Astrocyte (in vitro differentiated cells and primary cell): ENCODE measurements around the gene IL36G. TPM values are rescaled to one million over a fixed set of nuclear protein-coding genes. Genes with fewer than 3 reads are reported as not detected.

Experiments
- DNase-seq: peaks from one replicate; pipeline ENCODE4 v3.0.0-alpha.2; 2010; ENCODE audit warnings: low read depth
- FAIRE-seq: peaks from 2 replicates; lab custom pipeline; 2011; peaks lifted over from hg19 to GRCh38; lab: Jason Lieb, UNC
- H2AFZ ChIP-seq: 2 replicates; pipeline ENCODE4 v1.6.0; 2012; ENCODE audit warnings: low read depth, low read length, inconsistent platforms
- H3K27ac ChIP-seq: 2 replicates; pipeline ENCODE4 v1.5.1; 2011; ENCODE audit warnings: low read depth, low read length, inconsistent platforms
- H3K27me3 ChIP-seq: 2 replicates; pipeline ENCODE4 v1.6.0; 2011; ENCODE audit warnings: low read length, inconsistent platforms; ENCODE audit not compliant: insufficient read depth
- H3K36me3 ChIP-seq: 2 replicates; pipeline ENCODE4 v1.5.1; 2011; ENCODE audit warnings: low read length, inconsistent platforms; ENCODE audit not compliant: insufficient read depth
- H3K4me1 ChIP-seq: 2 replicates; pipeline ENCODE4 v1.5.1; 2011; ENCODE audit warnings: low read length, inconsistent platforms; ENCODE audit not compliant: insufficient read depth
- H3K4me2 ChIP-seq: 2 replicates; pipeline ENCODE4 v1.6.0; 2012; ENCODE audit warnings: low read length, inconsistent platforms
- H3K4me3 ChIP-seq: 2 replicates; pipeline ENCODE4 v1.5.1; 2011; ENCODE audit warnings: low read depth, mild to moderate bottlenecking, low read length, inconsistent platforms; ENCODE audit not compliant: insufficient read depth
- H3K79me2 ChIP-seq: 2 replicates; pipeline ENCODE4 v1.6.0; 2012; ENCODE audit warnings: mild to moderate bottlenecking, low read length, inconsistent platforms; ENCODE audit not compliant: insufficient read depth
- H3K9ac ChIP-seq: 2 replicates; pipeline ENCODE4 v1.6.0; 2012; ENCODE audit warnings: mild to moderate bottlenecking, low read length, inconsistent platforms
- H3K9me3 ChIP-seq: 2 replicates; pipeline ENCODE4 v1.5.1; 2012; ENCODE audit warnings: low read depth, mild to moderate bottlenecking, low read length, inconsistent platforms; ENCODE audit not compliant: insufficient read depth
- H4K20me1 ChIP-seq: 2 replicates; pipeline ENCODE4 v1.6.0; 2012; ENCODE audit warnings: low read length, inconsistent platforms; ENCODE audit not compliant: insufficient read depth
- H3K27ac Mint-ChIP-seq: one replicate; pipeline ENCODE4 v1.8.0; 2021; ENCODE audit warnings: mild to moderate bottlenecking, mixed read lengths; ENCODE audit not compliant: unreplicated experiment
- H3K27me3 Mint-ChIP-seq: one replicate; pipeline ENCODE4 v1.8.0; 2021; ENCODE audit warnings: low read depth, mixed read lengths; ENCODE audit not compliant: unreplicated experiment
- H3K36me3 Mint-ChIP-seq: one replicate; pipeline ENCODE4 v1.8.0; 2021; ENCODE audit warnings: low read depth, mixed read lengths; ENCODE audit not compliant: unreplicated experiment
- H3K4me1 Mint-ChIP-seq: one replicate; pipeline ENCODE4 v1.8.0; 2021; ENCODE audit warnings: low read depth, mixed read lengths; ENCODE audit not compliant: unreplicated experiment
- H3K4me3 Mint-ChIP-seq: one replicate; pipeline ENCODE4 v1.8.0; 2021; ENCODE audit warnings: mild to moderate bottlenecking, moderate library complexity, mixed read lengths; ENCODE audit not compliant: unreplicated experiment
- H3K9me3 Mint-ChIP-seq: one replicate; pipeline ENCODE4 v1.8.0; 2021; ENCODE audit warnings: mild to moderate bottlenecking, mixed read lengths; ENCODE audit not compliant: unreplicated experiment
- EZH2 ChIP-seq: IDR thresholded peaks from 2 replicates; pipeline ENCODE4 v1.6.1; 2012; ENCODE audit warnings: mild to moderate bottlenecking, low read length, inconsistent platforms; ENCODE audit not compliant: insufficient read depth
- total RNA-seq: library from RNA; stranded (reverse); gene quantifications from 2 replicates; pipeline ENCODE4 v1.2.1, GENCODE V29; 2021
- TF ChIP-seq, protein P1 (sequence below): IDR thresholded peaks from 2 replicates; pipeline ENCODE4 v1.5.1; 2011; ENCODE audit warnings: low read depth, mild to moderate bottlenecking, inconsistent platforms, low read length, moderate library complexity; ENCODE audit not compliant: insufficient read depth

IL36G gene
- total RNA-seq, 1 donor from 2014 or later: not detected

GRCh38 chr2:113034016-113034415, 56.2 kb downstream of the IL36G start:
- Histone ChIP-seq H3K4me1 (no peaks in the 10 kb centered on the region), H3K4me3 (no peak overlapping the region), H3K27ac (no peak overlapping the region), H3K79me2 (no peaks in the 10 kb centered on the region), H3K9me3 (no peaks in the 10 kb centered on the region), H3K9ac (no peak overlapping the region), H4K20me1 (no peaks in the 10 kb centered on the region), H3K4me2 (no peak overlapping the region), H3K36me3 (no peaks in the 10 kb centered on the region), H2AFZ (no peak overlapping the region), H3K27me3 (peaks cover 35% of the 10 kb centered on the region)
- TF ChIP-seq, protein P1, sequence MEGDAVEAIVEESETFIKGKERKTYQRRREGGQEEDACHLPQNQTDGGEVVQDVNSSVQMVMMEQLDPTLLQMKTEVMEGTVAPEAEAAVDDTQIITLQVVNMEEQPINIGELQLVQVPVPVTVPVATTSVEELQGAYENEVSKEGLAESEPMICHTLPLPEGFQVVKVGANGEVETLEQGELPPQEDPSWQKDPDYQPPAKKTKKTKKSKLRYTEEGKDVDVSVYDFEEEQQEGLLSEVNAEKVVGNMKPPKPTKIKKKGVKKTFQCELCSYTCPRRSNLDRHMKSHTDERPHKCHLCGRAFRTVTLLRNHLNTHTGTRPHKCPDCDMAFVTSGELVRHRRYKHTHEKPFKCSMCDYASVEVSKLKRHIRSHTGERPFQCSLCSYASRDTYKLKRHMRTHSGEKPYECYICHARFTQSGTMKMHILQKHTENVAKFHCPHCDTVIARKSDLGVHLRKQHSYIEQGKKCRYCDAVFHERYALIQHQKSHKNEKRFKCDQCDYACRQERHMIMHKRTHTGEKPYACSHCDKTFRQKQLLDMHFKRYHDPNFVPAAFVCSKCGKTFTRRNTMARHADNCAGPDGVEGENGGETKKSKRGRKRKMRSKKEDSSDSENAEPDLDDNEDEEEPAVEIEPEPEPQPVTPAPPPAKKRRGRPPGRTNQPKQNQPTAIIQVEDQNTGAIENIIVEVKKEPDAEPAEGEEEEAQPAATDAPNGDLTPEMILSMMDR: no peak
- TF ChIP-seq EZH2: no peak
- H3K36me3 Mint-ChIP-seq: no peaks in the 10 kb centered on the region
- no peak for DNase-seq
- H3K4me3 Mint-ChIP-seq: no peak overlapping the region
- H3K4me1 Mint-ChIP-seq: no peaks in the 10 kb centered on the region
- peaks cover 4% of the 10 kb centered on the region for H3K9me3 Mint-ChIP-seq
- FAIRE-seq: no peak
- H3K27ac Mint-ChIP-seq: no peak overlapping the region
- H3K27me3 Mint-ChIP-seq: peaks cover 33% of the 10 kb centered on the region

Other genes with a start within 250 kb of the IL36G start
- 0.96 and 2.1 TPM in 2 replicates for gene CKAP2L, start 213.4 kb upstream of the IL36G start, total RNA-seq
- gene IL1A, start 193.5 kb upstream of the IL36G start, total RNA-seq: 0.31 and 0.43 TPM in 2 replicates
- gene IL1B, start 141.2 kb upstream of the IL36G start, total RNA-seq: not detected in 2 replicates
- gene IL37, start 66.8 kb upstream of the IL36G start, total RNA-seq: not detected in 2 replicates
- not detected in 2 replicates for gene IL36A, start 27.5 kb downstream of the IL36G start, total RNA-seq
- gene IL36B, start 74.9 kb downstream of the IL36G start, total RNA-seq: not detected in 2 replicates
- gene IL36RN, start 81.2 kb downstream of the IL36G start, total RNA-seq: 0.14 TPM in 1 of 2 replicates, not detected in the other
- gene IL1F10, start 90.0 kb downstream of the IL36G start, total RNA-seq: not detected in 2 replicates
- not detected in 2 replicates for gene IL1RN, start 149.6 kb downstream of the IL36G start, total RNA-seq
- gene PSD4, start 196.0 kb downstream of the IL36G start, total RNA-seq: 2.6 and 4.0 TPM in 2 replicates